DOHH2 (cell line): Measurements from ENCODE around the gene MPP4.

Source experiments
- CTCF ChIP-seq: fragments of 200-600 bp; sonication (generic); IDR thresholded peaks from one replicate; pipeline ENCODE4 v1.5.1; 2014; ENCODE audit warnings: antibody characterized with exemption, mild to moderate bottlenecking, low read depth, low read length; ENCODE audit not compliant: poor library complexity, severe bottlenecking
- EZH2phosphoT487 ChIP-seq: fragments of 200-600 bp; sonication (generic); IDR thresholded peaks from 2 replicates; pipeline ENCODE4 v1.6.1; 2017; ENCODE audit warnings: borderline replicate concordance, mild to moderate bottlenecking, antibody characterized with exemption, low read length, moderate library complexity, mixed read lengths

GRCh38 chr2:201685156-201685555, 13.3 kb downstream of the MPP4 start:
- TF ChIP-seq CTCF, result no peak
- no peak for TF ChIP-seq EZH2phosphoT487
